Upper lobe of left lung (tissue), 6 donors: ENCODE data around the gene PPM1H. TPM values are rescaled to one million over a fixed set of nuclear protein-coding genes. Genes with fewer than 3 reads are reported as not detected.

Source experiments
- ATAC-seq, 2 donors: fragments of 200-7000 bp; cut with Tn5 transposase; one replicate each; pipeline ENCODE4 v1.9.1; 2022; ENCODE audit warnings: mild to moderate bottlenecking in 2 of 2, moderate library complexity in 2 of 2; ENCODE audit not compliant: low FRiP score in 2 of 2
- DNase-seq, 2 donors: peaks; one replicate each; pipeline ENCODE4 v3.0.0-alpha.2; 2019 to 2020
- H3K27ac ChIP-seq, 4 donors: fragments of 200-600 bp; sonication (generic); one replicate each; pipeline ENCODE4 v1.5.1; 2016 to 2019
- H3K27me3 ChIP-seq, 4 donors: fragments of 200-600 bp; sonication (generic); one replicate each; pipeline ENCODE4 v1.5.1; 2017 to 2019
- H3K36me3 ChIP-seq, 4 donors: fragments of 200-600 bp; sonication (generic); one replicate each; pipeline ENCODE4 v1.5.1; 2016 to 2019
- H3K4me1 ChIP-seq, 4 donors: fragments of 200-600 bp; sonication (generic); one replicate each; pipeline ENCODE4 v1.5.1; 2018 to 2019
- H3K4me3 ChIP-seq, 4 donors: fragments of 200-600 bp; sonication (generic); one replicate each; pipeline ENCODE4 v1.5.1; 2017 to 2019; ENCODE audit warnings: mild to moderate bottlenecking in 2 of 4, moderate library complexity in 1 of 4
- H3K9me3 ChIP-seq, 4 donors: fragments of 200-600 bp; sonication (generic); one replicate each; pipeline ENCODE4 v1.5.1; 2018 to 2019
- EP300 ChIP-seq, 4 donors: sonication (generic); formaldehyde crosslinking; IDR thresholded peaks; one replicate each; pipeline ENCODE4 v1.5.1; 2017; ENCODE audit warnings: antibody characterized with exemption in 4 of 4, control low read depth in 2 of 4
- POLR2A ChIP-seq, 4 donors: fragments of 450-650 bp; IDR thresholded peaks; one replicate each; pipeline ENCODE4 v1.5.1; 2016 to 2017; ENCODE audit warnings: antibody characterized with exemption in 4 of 4, mild to moderate bottlenecking in 2 of 4
- POLR2AphosphoS5 ChIP-seq, 2 donors: sonication (generic); formaldehyde crosslinking; IDR thresholded peaks; one replicate each; pipeline ENCODE4 v1.5.1; 2017; ENCODE audit warnings: antibody characterized with exemption in 2 of 2
- WGBS, 2 donors: methylation state at CpG; one replicate each; pipeline ENCODE4 v1.1.5; 2017 to 2018; 5-methylcytosine and 5-hydroxymethylcytosine counted together
- total RNA-seq, 6 donors: library from RNA; depleted of rRNA in 4 of 6; stranded (reverse); fragments of >200 nt in 4 of 6; gene quantifications; one replicate each; pipeline versions ENCODE4 v1.1.0 to v1.2.1, GENCODE V29; 2016 to 2021
- TF ChIP-seq, protein P1 (sequence below), 6 experiments: fragments of 450-650 bp in 4 of 6; fragments of 200-600 bp in 2 of 6; sonication (generic) in 2 of 6; IDR thresholded peaks; one replicate each; pipeline ENCODE4 v1.5.1; 2016 to 2019; ENCODE audit warnings: antibody characterized with exemption in 6 of 6
- donor health status: DM: no; HTN: no; CAD: no; lungs with moderate emphysema.
- donor health status: DM: no; HTN: yes; CAD: no; lungs with severe emphysema.

PPM1H gene
- total RNA-seq, 6 donors from 2014 or later = 4.2 to 14.2 (median 8.4) TPM

DNA sequence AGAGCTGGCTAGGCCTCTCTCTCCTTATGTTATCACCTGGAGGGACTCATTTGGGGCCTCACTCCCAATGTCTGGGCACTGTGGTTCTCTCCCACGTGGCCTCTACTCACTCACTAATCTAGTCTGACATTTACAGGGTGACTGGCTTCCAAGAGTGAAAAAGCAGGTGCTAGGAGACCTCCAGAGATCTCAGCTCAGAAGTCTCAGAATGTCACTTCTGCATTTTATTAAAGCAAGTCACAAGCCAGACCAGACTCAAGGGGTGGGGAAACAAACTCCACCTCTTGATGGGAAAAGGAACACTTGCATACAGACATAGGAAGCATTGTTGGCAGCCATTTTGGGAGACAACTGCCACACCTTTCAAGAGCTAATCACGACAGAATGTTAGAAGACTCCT lies 292.5 kb downstream of the PPM1H start:
- peaks cover 0 to 2% (median 0%) of the 10 kb centered on the region in 4 donors for H3K4me1 ChIP-seq
- TF ChIP-seq POLR2AphosphoS5 (IDR thresholded peaks at IDR 0.05) = no peak
- TF ChIP-seq, protein P1, sequence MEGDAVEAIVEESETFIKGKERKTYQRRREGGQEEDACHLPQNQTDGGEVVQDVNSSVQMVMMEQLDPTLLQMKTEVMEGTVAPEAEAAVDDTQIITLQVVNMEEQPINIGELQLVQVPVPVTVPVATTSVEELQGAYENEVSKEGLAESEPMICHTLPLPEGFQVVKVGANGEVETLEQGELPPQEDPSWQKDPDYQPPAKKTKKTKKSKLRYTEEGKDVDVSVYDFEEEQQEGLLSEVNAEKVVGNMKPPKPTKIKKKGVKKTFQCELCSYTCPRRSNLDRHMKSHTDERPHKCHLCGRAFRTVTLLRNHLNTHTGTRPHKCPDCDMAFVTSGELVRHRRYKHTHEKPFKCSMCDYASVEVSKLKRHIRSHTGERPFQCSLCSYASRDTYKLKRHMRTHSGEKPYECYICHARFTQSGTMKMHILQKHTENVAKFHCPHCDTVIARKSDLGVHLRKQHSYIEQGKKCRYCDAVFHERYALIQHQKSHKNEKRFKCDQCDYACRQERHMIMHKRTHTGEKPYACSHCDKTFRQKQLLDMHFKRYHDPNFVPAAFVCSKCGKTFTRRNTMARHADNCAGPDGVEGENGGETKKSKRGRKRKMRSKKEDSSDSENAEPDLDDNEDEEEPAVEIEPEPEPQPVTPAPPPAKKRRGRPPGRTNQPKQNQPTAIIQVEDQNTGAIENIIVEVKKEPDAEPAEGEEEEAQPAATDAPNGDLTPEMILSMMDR (IDR thresholded peaks at IDR 0.05) = no peak
- TF ChIP-seq EP300 (IDR thresholded peaks at IDR 0.05) = no peak
- no peak for TF ChIP-seq POLR2A (IDR thresholded peaks at IDR 0.05)
- ATAC-seq (no peak), DNase-seq (no peak)
- 78 to 88% methylated on average over 2 of the region's 2 CpGs for WGBS, 2 donors
- H3K9me3 ChIP-seq = no peaks in the 10 kb centered on the region
- no peaks in the 10 kb centered on the region for H3K27me3 ChIP-seq
- no peak overlapping the region for H3K27ac ChIP-seq
- no peak overlapping the region for H3K4me3 ChIP-seq
- H3K36me3 ChIP-seq = no peaks in the 10 kb centered on the region

DNA sequence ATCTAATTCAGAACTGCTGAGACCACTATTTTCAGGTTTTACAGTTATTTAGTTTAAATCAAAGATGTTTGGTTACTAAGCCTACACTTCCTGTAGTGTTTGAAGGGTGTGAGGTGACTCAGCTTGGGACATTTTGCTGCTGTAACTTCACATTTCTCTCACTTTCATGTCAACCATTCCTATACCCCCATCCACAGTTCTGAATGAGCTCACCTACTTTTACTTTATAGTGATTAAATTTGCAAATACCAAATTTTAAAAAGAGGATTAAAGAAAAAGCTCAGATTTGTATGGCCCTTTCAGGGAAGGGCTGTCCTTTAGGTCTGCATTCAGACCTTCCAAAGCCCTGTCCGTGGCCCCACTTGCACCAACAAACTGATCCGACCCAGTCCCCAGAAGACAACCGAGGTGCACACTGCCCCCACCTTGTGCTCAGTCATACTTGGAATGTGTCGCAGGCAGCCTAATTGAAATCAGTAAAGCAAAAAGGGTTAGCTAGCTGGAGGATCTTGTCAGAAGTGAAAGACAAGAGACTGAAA lies 294.0 kb downstream of the PPM1H start:
- Histone ChIP-seq H3K9me3 (no peaks in the 10 kb centered on the region), H3K4me1 (no peaks in the 10 kb centered on the region), H3K4me3 (no peak overlapping the region), H3K36me3 (no peaks in the 10 kb centered on the region), H3K27ac (no peak overlapping the region), H3K27me3 (no peaks in the 10 kb centered on the region)
- ATAC-seq (no peak), DNase-seq (no peak)
- TF ChIP-seq, protein P1 (IDR thresholded peaks at IDR 0.05) = no peak
- TF ChIP-seq EP300 (IDR thresholded peaks at IDR 0.05) (no peak), POLR2AphosphoS5 (IDR thresholded peaks at IDR 0.05) (no peak), POLR2A (IDR thresholded peaks at IDR 0.05) (no peak)
- 72 to 75% methylated on average over 4 of the region's 4 CpGs for WGBS, 2 donors

DNA sequence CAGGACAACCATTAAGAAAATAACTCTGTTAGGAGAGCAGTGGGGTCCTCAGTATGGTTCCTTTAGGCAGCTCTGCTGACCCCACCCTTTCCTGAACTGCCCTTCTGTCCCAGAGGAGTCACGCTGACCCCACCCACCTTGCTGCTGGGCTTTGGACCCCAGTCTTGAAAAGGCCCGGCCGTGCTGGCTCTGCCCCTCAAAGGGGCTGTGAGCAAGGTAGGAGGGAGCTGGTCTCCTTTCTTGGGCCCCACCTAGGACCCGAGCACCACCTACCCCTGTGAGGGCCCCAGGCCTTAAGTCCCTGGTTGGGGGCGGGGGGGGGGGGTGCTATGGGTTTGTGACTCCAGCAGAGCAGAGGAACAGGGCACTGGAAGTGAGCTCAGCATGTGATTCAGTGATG lies 297.3 kb downstream of the PPM1H start:
- DNase-seq = peak in 1 of 2 donors; percentile 35
- no peak overlapping the region for H3K4me3 ChIP-seq
- no peak for ATAC-seq
- 76 to 78% methylated on average over 4 to 5 of the region's 5 CpGs for WGBS, 2 donors
- H3K9me3 ChIP-seq = no peaks in the 10 kb centered on the region
- no peaks in the 10 kb centered on the region for H3K36me3 ChIP-seq
- H3K27me3 ChIP-seq = no peaks in the 10 kb centered on the region
- peaks cover under 1 to 3% (median 2%) of the 10 kb centered on the region in 4 donors for H3K4me1 ChIP-seq
- no peak for TF ChIP-seq EP300 (IDR thresholded peaks at IDR 0.05)
- no peak for TF ChIP-seq POLR2AphosphoS5 (IDR thresholded peaks at IDR 0.05)
- TF ChIP-seq, protein P1 (IDR thresholded peaks at IDR 0.05) = no peak
- TF ChIP-seq POLR2A (IDR thresholded peaks at IDR 0.05) = no peak
- H3K27ac ChIP-seq = peak overlapping the region in 1 of 4 donors; percentile 27

DNA sequence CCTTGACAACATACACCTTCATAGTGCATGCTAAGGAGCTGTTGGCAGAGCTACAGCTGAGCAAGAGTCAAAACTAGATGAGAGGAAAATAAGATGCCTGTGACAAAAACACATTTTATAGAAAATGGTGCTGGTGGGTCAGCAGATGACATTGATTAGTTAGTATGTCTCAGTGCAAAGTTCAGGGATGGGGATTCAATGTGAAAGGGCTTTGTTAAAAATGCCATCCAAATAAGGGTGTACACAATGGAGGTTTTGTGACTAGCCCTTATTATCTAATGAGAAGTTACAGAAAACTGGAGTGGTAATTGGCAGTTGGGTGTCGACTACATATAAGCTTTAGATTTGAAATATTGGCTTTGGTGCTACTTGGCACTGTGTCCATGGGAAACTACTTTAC lies 299.3 kb downstream of the PPM1H start:
- TF ChIP-seq POLR2A (IDR thresholded peaks at IDR 0.05) = no peak
- no peak for TF ChIP-seq POLR2AphosphoS5 (IDR thresholded peaks at IDR 0.05)
- TF ChIP-seq, protein P1 (IDR thresholded peaks at IDR 0.05) = no peak
- no peak for TF ChIP-seq EP300 (IDR thresholded peaks at IDR 0.05)
- no peaks in the 10 kb centered on the region for H3K27me3 ChIP-seq
- H3K4me1 ChIP-seq = peaks cover 7 to 17% (median 15%) of the 10 kb centered on the region in 4 donors
- WGBS, 2 donors = 90% methylated on average over 1 of the region's 1 CpG
- H3K36me3 ChIP-seq = no peaks in the 10 kb centered on the region
- ATAC-seq (no peak), DNase-seq (no peak)
- H3K9me3 ChIP-seq = no peaks in the 10 kb centered on the region
- no peak overlapping the region for H3K27ac ChIP-seq
- H3K4me3 ChIP-seq = no peak overlapping the region

DNA sequence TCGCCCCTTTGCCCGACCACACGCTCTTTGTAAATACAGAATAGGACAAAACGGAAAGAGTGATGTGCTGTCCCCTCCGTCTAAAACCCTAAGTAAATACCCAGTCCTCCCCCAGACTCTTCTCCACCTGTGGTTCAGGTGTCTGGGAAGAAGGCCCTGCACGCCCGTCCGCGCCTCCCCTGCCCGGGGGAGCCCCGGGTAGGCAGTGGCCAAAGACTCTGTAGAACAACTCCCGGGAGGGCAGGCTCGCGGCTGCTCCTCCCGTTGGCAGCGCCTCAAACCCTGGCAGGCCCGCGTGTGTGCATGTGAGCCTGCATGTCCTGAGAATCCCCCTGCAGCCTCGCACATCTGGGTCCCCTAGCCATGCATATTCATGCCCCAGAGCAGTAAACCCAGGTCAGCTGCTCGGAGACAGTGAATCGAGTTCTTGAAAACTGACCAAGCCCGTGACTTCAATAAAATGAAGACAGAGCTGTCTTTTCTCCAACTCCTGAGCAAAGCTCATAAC lies 302.5 kb downstream of the PPM1H start:
- ATAC-seq (peak; percentile 35 to 44), DNase-seq (peak; percentile 41 to 87)
- WGBS, 2 donors = 10 to 12% methylated on average over 8 to 22 of the region's 22 CpGs
- Histone ChIP-seq H3K4me3 (peak overlapping the region; percentile 40 to 65 (median 56)), H3K27me3 (no peaks in the 10 kb centered on the region), H3K4me1 (peaks cover 7 to 17% (median 15%) of the 10 kb centered on the region in 4 donors), H3K9me3 (no peaks in the 10 kb centered on the region), H3K27ac (peak overlapping the region in 2 of 4 donors; percentile 70 to 77), H3K36me3 (no peaks in the 10 kb centered on the region)
- TF ChIP-seq, protein P1 (IDR thresholded peaks at IDR 0.05) = no peak
- TF ChIP-seq POLR2AphosphoS5 (IDR thresholded peaks at IDR 0.05) = no peak
- TF ChIP-seq EP300 (IDR thresholded peaks at IDR 0.05) = no peak
- TF ChIP-seq POLR2A (IDR thresholded peaks at IDR 0.05) = no peak
